WTC11 (cell line): Measurements from ENCODE around the gene RASGRF1.

Source experiments
- ATF3 ChIP-seq: sonication (generic); formaldehyde crosslinking; conservative IDR thresholded peaks from 2 replicates; pipeline ENCODE4 v1.8.1; 2022; ENCODE audit warnings: mild to moderate bottlenecking, missing genetic modification reagents
- CTCF ChIP-seq: fragments of 200-600 bp; IDR thresholded peaks from 2 replicates; pipeline ENCODE4 v1.8.0; 2022; ENCODE audit warnings: antibody characterized with exemption
- MAX ChIP-seq: sonication (generic); formaldehyde crosslinking; IDR thresholded peaks from 2 replicates; pipeline ENCODE4 v1.8.0; 2022; ENCODE audit warnings: mild to moderate bottlenecking, missing genetic modification reagents
- NR3C1 ChIP-seq: sonication (generic); formaldehyde crosslinking; conservative IDR thresholded peaks from 2 replicates; pipeline ENCODE4 v1.8.1; 2023; ENCODE audit warnings: low read depth, mild to moderate bottlenecking, missing genetic modification reagents
- USF1 ChIP-seq: sonication (generic); formaldehyde crosslinking; IDR thresholded peaks from 2 replicates; pipeline ENCODE4 v1.8.0; 2022; ENCODE audit warnings: mild to moderate bottlenecking, missing genetic modification reagents
- TF ChIP-seq, protein P1 (sequence below): sonication (generic); formaldehyde crosslinking; IDR thresholded peaks from 2 replicates; pipeline ENCODE4 v1.8.1; 2023; ENCODE audit warnings: mild to moderate bottlenecking, missing genetic modification reagents

GRCh38 chr15:79130535-79131130 is 40.1 kb upstream of the RASGRF1 start:
- TF ChIP-seq ATF3 (CRISPR knock-in tag), result no peak
- TF ChIP-seq, protein P1, sequence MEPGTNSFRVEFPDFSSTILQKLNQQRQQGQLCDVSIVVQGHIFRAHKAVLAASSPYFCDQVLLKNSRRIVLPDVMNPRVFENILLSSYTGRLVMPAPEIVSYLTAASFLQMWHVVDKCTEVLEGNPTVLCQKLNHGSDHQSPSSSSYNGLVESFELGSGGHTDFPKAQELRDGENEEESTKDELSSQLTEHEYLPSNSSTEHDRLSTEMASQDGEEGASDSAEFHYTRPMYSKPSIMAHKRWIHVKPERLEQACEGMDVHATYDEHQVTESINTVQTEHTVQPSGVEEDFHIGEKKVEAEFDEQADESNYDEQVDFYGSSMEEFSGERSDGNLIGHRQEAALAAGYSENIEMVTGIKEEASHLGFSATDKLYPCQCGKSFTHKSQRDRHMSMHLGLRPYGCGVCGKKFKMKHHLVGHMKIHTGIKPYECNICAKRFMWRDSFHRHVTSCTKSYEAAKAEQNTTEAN (CRISPR knock-in tag), result no peak
- peak; percentile 61 for TF ChIP-seq CTCF
- no peak for TF ChIP-seq NR3C1 (CRISPR knock-in tag)
- TF ChIP-seq USF1, result no peak
- TF ChIP-seq MAX, result no peak
